Measurements from ENCODE around the gene TBC1D16.

The TBC1D16 gene

DNA sequence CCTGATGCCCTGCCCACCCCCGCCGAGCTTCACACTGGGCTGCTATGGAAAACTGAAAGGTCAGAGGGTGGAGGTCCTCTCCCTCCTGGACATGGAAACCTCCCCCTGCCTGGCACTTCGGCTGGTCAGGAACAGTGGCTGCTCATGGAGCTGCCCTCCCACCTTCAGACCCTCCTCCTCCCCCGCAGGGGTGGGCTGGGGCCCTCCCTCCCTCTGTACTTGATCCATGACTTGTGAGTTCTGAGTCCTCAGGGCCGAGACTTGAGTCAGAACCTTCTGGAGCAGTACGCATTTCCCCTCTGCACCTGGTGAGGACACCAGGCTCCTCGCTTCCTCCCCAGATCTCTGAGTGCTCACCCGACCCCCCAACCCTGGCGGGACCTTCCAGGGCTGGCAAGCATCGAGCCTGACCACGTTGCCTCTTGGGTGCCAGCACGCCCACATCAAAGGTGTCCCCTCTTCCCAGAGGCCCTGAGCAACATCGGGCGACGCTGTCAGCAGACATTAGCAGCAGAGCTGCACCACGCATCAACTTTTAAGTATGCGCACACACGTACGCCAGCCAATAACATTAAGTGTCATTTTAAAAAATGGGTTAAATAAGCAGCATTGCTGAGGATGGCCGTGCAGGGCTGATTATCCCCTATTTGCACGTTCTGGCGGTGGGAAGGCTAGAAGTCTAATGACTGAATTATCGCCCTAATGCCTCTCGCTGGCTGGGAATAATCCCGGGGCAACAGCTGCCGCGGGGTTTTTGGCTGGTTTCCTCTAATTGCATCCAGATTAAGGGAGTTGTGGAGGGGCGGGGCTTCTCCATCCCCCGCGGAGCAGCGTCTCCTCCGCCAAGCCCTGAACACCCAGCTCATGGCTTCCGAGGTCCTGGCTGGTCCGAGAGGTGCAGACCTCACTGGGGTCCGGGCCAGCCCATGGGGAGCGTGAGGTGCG, 98.0 kb downstream of the TBC1D16 start:
- H3K9ac ChIP-seq (ENCODE audit: insufficient read length), result no peak overlapping the region
- peak overlapping the region; percentile 77; the same call in 1 of the 2 replicates for H3K27ac ChIP-seq
- no peaks in the 10 kb centered on the region for H3K36me3 ChIP-seq (ENCODE audit: insufficient read depth, low read length)
- no peaks in the 10 kb centered on the region for H3K9me3 ChIP-seq (ENCODE audit: low read depth, low read length)
- TF ChIP-seq FOXP2 (optimal IDR thresholded peaks at IDR 0.05; ENCODE audit: control extremely low read depth, extremely low read length, insufficient read depth) (peak; percentile 31), POLR2AphosphoS5 (IDR thresholded peaks at IDR 0.05; ENCODE audit: borderline replicate concordance, low read depth, low read length) (peak; percentile 50), EZH2 (IDR thresholded peaks at IDR 0.05) (no peak)
- DNase-seq (ENCODE audit: low read depth, low spot score), result no peak
- peak overlapping the region; percentile 52 for H3K4me3 ChIP-seq

DNA sequence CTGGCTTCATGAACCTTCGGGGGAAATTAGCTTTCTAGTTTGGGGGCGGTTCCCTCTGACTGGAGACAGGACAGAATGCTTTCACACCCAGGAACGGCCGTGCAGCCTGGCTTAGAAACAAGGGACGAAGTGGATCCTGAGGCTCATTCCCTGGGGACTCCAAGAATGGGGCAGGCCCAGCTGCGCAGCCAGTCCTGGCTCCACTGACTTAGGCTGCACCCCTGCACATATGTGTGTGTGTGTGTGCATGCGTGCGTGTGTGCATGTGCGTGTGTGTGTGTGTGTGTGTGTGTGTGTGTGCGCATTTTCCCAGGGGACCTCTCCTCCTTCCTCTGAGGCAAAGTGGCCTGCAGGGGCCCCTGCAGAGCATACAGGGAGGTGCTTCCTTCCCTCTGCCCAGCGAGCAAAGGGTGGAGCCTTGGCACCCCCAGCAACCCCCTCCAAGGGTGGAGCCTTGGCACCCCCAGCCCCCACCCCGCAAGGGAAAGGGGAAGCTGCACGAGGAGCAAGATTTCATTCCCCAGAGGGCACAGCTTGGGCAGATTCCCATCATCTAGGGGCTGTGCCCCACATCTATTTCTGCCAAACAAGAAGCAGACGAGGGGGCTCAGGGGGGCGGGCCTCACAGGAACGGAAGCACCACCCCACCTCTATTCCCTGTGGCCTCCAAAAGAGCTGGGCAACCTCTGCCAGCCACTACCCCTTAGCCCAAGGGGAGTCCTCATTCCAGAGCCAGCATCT, 98.9 kb downstream of the TBC1D16 start:
- Histone ChIP-seq H3K9me3 (ENCODE audit: low read depth, low read length) (no peaks in the 10 kb centered on the region), H3K9ac (ENCODE audit: insufficient read length) (no peak overlapping the region), H3K4me3 (peak overlapping the region; percentile 52), H3K27ac (peak overlapping the region; percentile 77; the same call in 1 of the 2 replicates), H3K36me3 (ENCODE audit: insufficient read depth, low read length) (no peaks in the 10 kb centered on the region)
- no peak for TF ChIP-seq EZH2 (IDR thresholded peaks at IDR 0.05)
- TF ChIP-seq FOXP2 (optimal IDR thresholded peaks at IDR 0.05; ENCODE audit: control extremely low read depth, extremely low read length, insufficient read depth), result no peak
- no peak; the same call in 1 of the 2 replicates for TF ChIP-seq POLR2AphosphoS5 (IDR thresholded peaks at IDR 0.05; ENCODE audit: borderline replicate concordance, low read depth, low read length)
- no peak for DNase-seq (ENCODE audit: low read depth, low spot score)

DNA sequence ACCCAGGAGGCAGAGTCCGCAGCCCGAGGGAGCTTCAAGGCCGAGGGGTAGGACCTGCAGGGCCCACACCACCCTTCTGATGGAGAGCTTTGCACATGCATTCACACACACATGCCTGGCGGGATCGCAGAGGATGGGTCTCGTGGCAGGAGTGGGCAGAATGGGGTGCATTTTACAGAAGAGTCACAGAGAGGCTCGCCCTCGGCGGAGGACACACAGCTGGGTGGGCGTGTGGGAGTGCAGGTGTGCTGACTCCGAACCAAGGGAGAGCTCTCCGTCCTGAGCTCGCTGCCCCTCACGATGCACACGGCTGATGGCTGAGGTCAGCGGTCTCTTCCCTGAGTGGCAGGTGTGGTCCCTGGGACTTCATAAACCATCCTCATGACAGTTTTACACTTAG, 99.6 kb downstream of the TBC1D16 start:
- DNase-seq (ENCODE audit: low read depth, low spot score), result no peak
- Histone ChIP-seq H3K9me3 (ENCODE audit: low read depth, low read length) (no peaks in the 10 kb centered on the region), H3K9ac (ENCODE audit: insufficient read length) (no peak overlapping the region), H3K36me3 (ENCODE audit: insufficient read depth, low read length) (no peaks in the 10 kb centered on the region), H3K4me3 (no peak overlapping the region), H3K27ac (no peak overlapping the region; the same call in 1 of the 2 replicates)
- TF ChIP-seq EZH2 (IDR thresholded peaks at IDR 0.05) (no peak), POLR2AphosphoS5 (IDR thresholded peaks at IDR 0.05; ENCODE audit: borderline replicate concordance, low read depth, low read length) (no peak), FOXP2 (optimal IDR thresholded peaks at IDR 0.05; ENCODE audit: control extremely low read depth, extremely low read length, insufficient read depth) (no peak)

DNA sequence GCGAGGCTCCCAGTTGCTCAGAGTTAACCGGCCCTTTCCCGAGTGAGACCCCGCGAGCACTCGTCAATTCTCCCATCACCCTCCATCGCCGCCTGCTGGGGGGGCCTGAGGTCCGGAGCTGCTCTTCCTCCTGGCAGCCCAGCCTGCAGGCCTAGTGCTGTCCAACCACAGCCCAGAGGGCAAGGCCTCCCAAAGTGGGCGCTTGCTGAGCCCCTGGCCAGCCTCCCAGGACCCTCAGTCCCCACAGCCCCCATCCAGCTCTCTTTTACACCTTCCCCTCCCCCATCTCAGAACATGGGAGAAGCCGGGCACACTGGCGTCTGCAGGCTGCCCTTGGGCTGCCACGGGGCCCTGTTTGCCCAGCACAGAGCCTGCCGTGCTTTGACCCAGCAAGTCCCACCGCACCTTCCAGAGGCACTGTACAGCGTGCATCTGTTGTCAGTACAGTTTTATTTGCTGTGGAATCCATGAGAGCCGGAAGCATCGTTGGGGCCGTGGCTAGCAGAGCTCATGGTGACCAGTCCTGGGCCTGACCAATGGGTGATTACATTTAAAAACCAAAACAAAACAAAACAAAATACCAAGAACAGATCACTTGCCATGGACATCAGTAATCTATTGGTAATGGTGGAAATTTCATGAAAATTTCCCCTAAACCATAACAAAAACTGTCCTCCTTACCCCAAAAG, 100.3 kb downstream of the TBC1D16 start:
- no peaks in the 10 kb centered on the region for H3K9me3 ChIP-seq (ENCODE audit: low read depth, low read length)
- H3K36me3 ChIP-seq (ENCODE audit: insufficient read depth, low read length), result no peaks in the 10 kb centered on the region
- TF ChIP-seq POLR2AphosphoS5 (IDR thresholded peaks at IDR 0.05; ENCODE audit: borderline replicate concordance, low read depth, low read length) (no peak), EZH2 (IDR thresholded peaks at IDR 0.05) (no peak), FOXP2 (optimal IDR thresholded peaks at IDR 0.05; ENCODE audit: control extremely low read depth, extremely low read length, insufficient read depth) (no peak)
- H3K9ac ChIP-seq (ENCODE audit: insufficient read length), result no peak overlapping the region
- H3K27ac ChIP-seq, result peak overlapping the region; percentile 56; the same call in 1 of the 2 replicates
- DNase-seq (ENCODE audit: low read depth, low spot score), result no peak
- H3K4me3 ChIP-seq, result no peak overlapping the region

DNA sequence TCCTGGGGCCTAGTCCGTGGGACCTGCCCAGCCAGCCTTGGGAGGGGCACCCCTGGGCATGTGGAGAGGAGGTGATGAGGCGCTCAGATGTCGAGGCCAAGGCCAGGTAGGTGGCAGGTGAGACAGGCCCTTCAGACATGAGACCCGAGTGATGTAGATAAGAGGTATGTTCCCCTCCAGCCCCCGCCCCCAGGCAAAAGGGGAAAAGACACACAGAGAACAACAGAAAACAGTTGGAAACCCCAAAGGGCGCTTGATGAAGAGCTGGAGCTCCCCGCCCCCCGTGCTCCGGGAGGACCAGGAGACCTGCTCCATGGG, 101.1 kb downstream of the TBC1D16 start:
- H3K9ac ChIP-seq (ENCODE audit: insufficient read length), result no peak overlapping the region
- no peaks in the 10 kb centered on the region for H3K36me3 ChIP-seq (ENCODE audit: insufficient read depth, low read length)
- H3K9me3 ChIP-seq (ENCODE audit: low read depth, low read length), result no peaks in the 10 kb centered on the region
- no peak overlapping the region for H3K4me3 ChIP-seq
- TF ChIP-seq POLR2AphosphoS5 (IDR thresholded peaks at IDR 0.05; ENCODE audit: borderline replicate concordance, low read depth, low read length) (no peak), EZH2 (IDR thresholded peaks at IDR 0.05) (no peak), FOXP2 (optimal IDR thresholded peaks at IDR 0.05; ENCODE audit: control extremely low read depth, extremely low read length, insufficient read depth) (no peak)
- peak overlapping the region; percentile 56 for H3K27ac ChIP-seq
- no peak for DNase-seq (ENCODE audit: low read depth, low spot score)

DNA sequence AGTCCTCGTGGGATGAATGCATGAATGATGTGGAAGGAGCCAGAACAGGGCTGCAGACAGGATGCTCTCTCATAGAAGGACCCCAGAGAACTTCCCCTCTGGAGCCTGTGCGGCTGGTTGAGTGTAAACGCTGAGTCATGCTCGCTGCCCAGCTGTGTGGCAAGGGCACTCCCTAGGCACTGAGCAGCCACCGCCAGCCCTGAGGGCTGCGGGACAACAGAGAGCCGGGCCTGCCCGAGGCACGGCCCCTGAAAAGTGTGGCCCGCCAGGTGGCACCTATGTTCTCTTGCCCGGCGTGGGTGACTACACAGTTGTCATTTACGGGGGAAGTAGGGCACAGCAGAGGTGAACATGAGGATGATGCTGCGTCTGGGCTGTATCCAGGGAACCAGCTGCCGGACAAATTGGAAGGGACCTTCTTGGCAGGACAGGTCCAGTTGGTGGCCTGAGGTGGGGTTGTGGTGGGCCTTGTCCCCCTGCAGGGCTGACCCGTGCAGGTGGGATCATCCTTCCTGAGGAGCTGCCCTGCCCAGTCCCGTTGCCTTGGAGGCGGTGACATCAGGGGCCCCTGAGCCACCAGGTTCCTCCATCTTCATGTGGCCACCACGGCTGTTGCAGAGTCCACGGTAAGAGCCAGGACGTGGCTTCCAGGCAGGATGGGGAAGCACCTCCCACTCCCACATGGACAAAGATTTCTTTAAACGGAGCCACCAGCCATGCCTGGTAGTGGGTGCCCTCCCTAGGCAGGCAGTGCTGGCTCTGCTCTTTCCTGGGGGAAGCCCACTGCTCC, 101.6 kb downstream of the TBC1D16 start:
- no peak for DNase-seq (ENCODE audit: low read depth, low spot score)
- Histone ChIP-seq H3K27ac (peak overlapping the region; percentile 42; the same call in 1 of the 2 replicates), H3K4me3 (no peak overlapping the region), H3K9me3 (ENCODE audit: low read depth, low read length) (no peaks in the 10 kb centered on the region), H3K36me3 (ENCODE audit: insufficient read depth, low read length) (no peaks in the 10 kb centered on the region), H3K9ac (ENCODE audit: insufficient read length) (no peak overlapping the region)
- TF ChIP-seq EZH2 (IDR thresholded peaks at IDR 0.05) (no peak), POLR2AphosphoS5 (IDR thresholded peaks at IDR 0.05; ENCODE audit: borderline replicate concordance, low read depth, low read length) (no peak), FOXP2 (optimal IDR thresholded peaks at IDR 0.05; ENCODE audit: control extremely low read depth, extremely low read length, insufficient read depth) (no peak)

DNA sequence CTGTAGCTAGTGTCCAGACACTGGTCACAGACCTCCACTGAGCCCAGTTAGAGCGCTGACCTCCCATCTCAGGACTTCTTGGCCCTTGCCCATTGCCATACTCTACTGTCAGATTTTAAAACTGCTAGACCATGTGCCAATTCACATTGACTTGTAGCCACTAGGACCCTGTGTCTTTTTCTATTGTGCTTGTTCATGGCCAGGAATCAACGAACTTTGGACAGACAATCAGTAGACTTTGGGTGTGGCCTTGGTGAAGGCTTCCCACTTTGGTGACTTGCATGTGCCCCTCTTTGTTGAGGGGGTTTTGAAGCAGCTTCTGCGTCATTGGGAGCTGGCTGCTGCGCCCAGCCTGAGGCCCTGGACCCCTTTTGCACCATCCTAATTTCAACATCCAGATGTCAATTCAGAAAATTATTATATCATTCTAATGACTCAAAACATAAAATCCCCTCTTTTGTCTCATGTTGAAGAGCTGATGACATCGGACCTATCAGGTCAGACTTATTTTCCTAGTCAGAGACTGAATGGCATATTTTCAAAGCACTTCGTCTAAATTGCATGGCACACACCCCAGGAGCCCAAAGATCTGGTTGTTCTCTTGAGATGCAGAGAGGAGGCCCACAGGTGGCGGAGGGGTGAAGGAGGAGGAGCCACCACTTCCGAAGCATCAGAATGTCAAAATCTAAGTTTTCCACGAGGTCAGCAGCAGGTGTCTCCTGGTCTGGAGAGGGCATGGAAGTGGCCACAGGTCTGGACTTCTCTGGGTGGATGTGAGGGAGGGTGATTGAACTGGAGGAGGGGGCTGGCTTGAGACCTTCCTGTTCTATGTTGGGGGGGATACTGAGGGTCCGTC, 103.0 kb downstream of the TBC1D16 start:
- Histone ChIP-seq H3K27ac (peak overlapping the region; percentile 46; the same call in 1 of the 2 replicates), H3K36me3 (ENCODE audit: insufficient read depth, low read length) (no peaks in the 10 kb centered on the region), H3K9ac (ENCODE audit: insufficient read length) (no peak overlapping the region), H3K4me3 (no peak overlapping the region), H3K9me3 (ENCODE audit: low read depth, low read length) (no peaks in the 10 kb centered on the region)
- DNase-seq (ENCODE audit: low read depth, low spot score), result no peak
- TF ChIP-seq POLR2AphosphoS5 (IDR thresholded peaks at IDR 0.05; ENCODE audit: borderline replicate concordance, low read depth, low read length), result no peak
- TF ChIP-seq FOXP2 (optimal IDR thresholded peaks at IDR 0.05; ENCODE audit: control extremely low read depth, extremely low read length, insufficient read depth), result no peak
- TF ChIP-seq EZH2 (IDR thresholded peaks at IDR 0.05), result no peak

Measured in SK-N-MC (cell line).